Stromal cell of bone marrow (primary cell): ENCODE results near the gene CAPN14.
"Not testable (repeated sequence)": the region's sequence is repeated elsewhere in the genome, so short reads cannot be mapped to it uniquely, and the experiment has no call there.

Source experiments
- DNase-seq: peaks from one replicate; pipeline ENCODE4 v3.0.0-alpha.2; 2012; ENCODE audit warnings: low read depth

Gene CAPN14

DNA sequence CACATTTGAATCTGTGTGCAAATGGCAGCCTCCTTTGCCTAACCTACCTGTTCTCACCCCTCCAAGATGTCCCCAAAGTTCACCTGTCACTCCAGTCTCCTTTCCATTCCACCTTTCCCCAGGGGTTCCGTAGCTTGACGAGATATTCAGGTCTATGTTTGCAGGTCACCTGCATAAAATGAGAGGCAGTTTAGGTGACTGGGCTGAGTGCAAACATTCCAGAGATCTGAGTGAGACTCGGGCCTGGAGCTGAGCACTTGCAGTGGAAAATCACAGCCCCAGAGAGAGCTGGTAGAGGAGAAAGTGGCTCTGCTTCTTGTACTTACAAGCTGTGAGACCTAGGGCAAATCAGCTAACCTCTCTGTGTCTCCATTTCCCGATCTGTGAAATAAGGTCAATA, 20.1 kb downstream of the CAPN14 start:
- DNase-seq = no peak

DNA sequence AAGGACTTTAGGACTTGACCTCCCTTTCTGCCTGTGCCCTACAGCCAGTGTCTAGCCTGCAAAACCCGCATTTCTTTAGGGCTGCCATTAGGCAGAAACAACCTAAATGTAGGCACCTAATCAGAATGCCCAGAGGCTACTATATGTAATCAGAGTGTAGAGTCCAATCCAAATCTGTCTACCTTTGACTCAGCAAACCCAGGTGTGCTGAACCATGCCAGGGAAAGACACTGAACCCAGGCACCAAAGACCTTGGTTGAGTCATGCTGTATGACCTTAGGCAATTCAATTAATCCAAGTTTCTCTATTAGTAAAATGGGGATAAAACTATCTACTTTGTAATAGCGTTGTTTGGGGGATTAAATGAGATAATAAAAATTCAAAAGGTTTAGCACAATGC, 20.7 kb downstream of the CAPN14 start:
- DNase-seq = no peak

DNA sequence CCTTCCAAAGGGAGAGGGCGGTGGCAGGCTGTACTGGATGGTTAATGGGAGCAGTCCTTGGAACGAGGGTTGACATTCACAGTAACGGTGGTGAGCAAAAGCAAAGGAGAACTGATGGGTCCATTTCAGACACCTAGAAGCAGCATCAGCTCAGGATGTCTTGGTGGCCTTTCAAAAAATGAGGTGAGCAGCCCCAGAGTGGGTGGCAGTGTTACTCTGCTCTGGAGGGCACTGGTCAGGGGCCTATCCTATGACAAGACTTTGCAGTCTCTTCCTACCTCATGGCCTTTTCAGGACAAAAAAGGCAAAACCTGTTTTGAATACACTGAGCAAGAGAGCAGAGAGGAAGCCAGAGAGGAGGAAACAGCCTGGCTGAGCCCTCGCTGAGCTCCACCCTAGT, 23.5 kb downstream of the CAPN14 start:
- no peak for DNase-seq

DNA sequence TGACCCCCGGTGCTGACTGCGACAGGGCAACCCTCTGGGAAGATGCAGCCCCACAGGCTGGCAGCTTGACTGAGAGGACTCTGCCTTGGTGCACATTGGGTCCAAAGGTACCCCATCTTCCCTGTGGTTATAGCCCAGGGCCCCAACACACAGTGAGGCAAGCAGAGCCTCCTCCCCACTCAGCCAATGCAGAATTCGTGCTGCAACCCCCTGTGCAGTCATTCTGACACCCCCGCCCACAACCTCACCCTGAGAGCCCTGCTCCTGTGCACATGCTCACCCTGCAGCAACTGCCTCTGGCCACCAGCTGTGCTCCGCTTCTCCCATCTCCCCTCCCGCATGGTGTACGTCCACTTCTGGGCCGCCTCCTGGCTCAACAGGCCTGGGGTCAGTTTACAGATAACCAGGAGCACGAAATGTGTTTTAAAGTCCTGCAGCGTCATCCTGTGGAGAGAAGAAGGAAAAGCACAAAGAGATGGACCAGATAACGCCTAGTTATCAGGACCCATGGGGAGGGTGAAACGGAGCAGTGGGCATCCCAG, 24.4 kb downstream of the CAPN14 start:
- no peak for DNase-seq

DNA sequence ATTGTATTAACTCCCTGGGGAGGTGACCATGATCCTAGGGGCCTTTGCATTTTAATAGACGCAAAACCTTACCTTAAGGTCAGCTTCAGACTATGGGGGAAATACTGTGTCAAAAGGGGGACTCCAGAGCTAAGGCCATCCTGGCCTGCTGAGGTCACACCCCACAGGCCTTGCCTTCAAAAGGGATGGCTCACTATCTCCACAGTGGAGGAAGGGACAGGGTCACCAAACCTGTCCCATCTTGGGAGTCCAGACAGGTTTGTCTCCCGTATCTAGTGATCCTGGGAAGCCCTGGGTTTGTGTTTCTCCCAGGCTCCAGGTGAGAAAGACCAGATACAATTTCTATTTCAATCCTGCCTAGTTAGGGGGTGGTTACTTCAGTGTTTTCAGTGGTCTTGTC, 24.9 kb downstream of the CAPN14 start:
- DNase-seq = no peak

DNA sequence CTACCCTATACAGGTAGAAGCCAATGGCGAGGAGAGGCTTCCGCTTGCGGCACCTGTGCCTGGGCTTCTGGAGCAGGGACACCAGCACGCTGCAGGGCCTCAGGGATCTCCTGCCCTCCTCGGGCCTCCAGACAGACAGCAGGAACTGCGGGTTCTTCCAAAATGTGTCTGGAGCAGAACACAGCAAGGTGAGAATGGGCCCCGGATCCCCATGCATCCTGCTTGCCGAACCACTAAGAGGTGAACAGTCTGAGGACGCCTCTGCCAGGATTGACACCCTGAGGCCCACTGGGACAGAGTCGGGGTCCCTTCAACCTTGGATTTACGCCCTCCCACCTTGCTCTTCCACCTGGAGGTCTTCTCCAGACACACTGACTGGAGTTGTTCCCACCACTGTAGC, 25.4 kb downstream of the CAPN14 start:
- DNase-seq = no peak

DNA sequence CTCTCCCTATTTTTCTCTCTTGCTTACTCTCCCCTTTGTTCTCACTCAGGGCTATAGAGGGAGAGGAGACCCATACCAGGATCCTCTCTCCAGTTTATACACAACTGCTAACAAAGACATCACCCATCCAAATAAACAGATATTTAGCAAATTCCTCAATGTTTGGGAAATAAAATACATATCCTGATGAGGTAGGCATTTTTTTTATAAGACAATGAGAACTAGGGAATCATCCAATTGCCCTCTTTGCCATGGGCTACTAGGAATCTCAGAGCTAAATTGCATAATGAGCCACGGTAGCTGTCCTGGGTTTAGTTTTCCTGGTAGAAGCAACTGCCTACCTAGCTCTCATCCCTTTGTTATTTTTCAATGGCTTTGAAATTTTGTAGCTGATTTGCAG, 27.1 kb downstream of the CAPN14 start:
- DNase-seq = no peak

DNA sequence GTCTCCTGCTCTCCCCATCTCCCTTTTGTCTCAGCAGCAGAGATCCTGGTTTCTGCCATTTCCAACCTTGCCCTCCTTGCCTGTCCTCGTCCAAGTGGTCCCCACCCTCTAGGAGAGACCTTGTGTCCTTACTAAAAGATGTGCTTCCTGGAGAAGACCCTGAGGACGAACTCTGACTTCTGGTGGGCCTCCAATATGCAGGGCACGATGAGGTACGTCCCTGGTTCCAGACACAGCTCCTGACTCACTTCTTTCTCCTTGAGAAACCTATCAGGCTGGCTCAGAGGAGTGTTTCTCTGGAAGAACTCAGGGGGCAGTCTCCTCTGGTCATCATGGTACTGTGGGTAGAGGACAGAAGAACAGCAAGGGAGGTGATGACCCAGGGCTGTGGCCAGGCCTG, 28.2 kb downstream of the CAPN14 start:
- no peak for DNase-seq

DNA sequence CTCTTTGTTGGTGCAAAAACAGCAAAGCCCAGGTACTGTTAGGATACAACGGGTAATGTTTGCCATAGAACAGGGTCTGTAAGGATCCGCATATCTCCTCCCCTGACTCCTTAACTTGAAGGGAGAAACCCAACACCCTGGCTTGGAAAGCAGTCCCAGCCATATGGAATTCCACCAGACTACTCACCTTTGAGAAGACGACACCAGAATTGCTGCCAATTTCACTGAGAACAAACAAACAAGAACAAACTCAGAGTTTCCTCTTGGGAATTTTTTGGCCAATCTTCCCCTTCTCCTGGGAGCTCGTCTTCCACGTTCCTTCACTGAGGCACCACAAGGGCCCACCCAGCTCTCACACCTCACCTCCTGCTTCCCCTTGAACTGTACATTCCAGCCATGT, 29.2 kb downstream of the CAPN14 start:
- DNase-seq = no peak

DNA sequence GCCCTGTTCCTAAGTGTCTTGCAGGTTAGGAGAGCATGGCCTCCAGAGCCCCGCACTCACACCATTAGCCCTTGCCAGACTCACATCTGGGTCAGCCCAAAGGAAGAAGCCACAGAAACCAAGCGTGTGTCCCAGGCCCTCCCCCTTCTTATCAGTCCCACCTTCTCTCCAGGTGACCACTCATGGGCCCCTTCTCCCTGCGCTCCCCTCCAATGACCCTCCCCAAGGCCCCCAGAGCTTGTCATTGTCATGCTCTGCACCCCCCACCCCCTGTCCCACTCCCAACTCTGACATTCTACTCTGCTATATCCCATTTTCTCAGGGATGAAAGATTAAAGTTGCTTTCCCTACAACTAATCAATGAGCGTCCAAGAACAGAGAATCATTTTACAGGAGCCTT, 30.1 kb downstream of the CAPN14 start:
- no peak for DNase-seq

DNA sequence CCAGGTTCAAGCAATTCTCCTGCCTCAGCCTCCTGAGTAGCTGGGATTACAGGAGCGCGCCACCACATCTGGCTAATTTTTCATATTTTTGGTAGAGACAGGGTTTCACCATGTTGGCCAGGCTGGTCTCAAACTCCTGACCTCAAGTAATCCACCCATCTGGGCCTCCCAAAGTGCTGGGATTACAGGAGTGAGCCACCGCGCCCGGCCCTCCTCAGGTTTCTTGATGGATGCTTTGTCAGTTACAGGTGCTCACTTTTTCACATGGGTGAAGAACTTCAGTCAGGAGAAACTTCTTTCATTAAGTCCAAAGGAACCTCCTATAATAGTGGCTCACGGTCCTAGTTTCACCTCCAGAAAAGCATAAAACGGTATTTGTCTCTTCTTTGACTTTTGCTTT, 33.3 kb downstream of the CAPN14 start:
- not testable (repeated sequence) for DNase-seq

DNA sequence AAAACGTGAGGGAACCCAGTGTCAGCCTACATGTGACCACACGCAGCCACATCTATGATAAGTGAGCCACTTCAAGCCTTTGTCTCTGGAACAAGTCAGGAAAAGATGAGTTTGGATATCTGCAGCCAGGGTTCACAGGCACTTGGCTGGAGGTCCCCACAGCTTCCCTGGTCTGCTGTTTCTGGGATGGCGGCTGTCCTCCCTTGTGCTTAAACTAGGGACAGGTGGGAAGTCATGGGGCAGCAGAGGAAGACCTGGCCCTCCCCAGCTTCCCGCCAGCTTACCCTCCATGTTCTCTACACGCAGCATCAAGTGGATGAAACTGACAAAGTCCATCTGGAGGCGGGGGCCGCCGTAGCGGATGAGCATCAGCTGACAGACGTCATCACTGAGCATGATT, 40.6 kb downstream of the CAPN14 start:
- DNase-seq = no peak

DNA sequence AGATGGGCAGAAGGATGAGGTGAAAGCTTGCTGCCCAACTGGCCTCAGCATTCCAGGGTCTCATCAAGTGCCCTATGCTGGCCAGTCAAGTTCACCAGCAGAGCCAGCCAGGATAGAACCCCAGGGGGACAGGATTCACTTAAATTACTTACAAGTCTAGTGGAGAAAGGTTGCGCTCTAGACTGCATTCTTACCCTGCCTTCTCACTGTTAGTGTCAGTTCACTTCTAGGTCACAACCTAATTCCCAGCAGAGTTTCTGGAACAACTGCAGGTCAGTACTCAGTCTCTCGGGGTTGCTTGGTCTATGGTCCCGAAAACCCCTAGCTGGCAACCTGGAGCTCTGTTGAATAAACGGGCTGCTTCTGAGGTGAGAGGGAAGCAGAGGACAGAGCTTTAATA, 46.2 kb downstream of the CAPN14 start:
- DNase-seq = no peak

DNA sequence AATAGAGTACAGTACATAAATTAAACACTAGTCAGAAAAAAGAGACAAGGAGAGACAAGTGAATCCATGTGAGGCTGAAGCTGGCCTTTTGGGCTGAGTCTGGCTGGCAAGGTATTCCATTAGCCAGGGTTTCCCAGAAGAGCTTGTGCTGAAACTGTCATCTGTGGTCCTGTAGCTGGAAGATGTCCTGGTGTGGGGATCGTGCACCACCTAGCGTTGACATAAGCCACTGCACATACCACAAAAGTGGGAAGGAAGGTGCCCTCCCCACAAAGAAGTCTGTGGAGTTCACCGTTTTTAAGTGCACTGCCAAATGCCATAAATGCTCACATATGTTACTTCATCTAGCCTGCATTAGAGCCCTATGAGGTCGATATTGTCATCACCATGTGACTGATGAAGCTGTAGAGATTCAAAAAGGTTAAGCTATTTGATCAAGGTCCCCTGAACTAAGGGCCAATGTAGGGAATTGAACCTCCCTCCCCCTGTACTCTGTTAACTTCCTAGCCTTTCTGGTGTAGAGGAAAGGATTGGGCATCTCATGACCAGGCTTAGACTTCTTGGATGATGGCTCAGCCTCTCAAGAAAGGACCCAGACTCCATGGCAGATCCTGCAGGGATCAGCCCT, 47.1 kb downstream of the CAPN14 start:
- DNase-seq = peak; percentile 25

DNA sequence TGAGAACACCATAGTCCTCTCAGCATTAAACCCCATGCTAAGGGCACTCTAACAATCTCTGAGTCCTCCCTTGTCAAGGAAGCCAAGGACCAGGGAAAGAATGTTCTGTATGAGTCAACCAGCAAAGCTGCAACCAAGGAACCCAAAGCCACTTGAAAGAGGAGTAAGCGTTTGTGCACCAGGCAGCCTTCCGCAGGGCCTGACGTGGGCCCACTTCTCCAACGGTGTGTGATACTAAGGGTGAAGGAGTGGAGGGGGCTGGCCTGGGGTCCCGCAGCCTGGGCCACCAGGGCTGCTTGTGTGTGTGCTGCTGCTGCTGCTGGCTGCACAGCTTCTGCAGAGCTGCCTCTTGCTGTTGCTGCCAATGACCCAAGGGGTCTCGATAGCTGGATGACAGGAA, 49.0 kb downstream of the CAPN14 start:
- DNase-seq = no peak

DNA sequence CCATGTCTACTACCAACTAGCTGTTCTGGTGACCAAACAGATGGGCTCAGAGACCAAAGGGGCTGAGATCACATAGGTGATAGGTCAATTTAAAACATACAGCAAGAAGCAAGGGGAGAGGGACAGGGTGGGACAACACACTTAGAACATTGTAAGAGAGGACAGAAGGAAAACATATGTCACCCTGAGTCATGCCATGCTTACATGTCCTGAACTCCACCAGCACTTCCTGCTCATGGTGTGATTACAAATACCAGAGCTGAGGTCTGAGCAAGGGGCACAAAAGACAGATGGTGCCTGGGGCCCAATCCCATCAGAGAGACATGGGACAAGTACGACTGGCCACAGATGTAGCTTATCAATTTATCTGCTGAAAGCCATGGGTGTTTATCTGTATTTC, 50.4 kb downstream of the CAPN14 start:
- DNase-seq = no peak

DNA sequence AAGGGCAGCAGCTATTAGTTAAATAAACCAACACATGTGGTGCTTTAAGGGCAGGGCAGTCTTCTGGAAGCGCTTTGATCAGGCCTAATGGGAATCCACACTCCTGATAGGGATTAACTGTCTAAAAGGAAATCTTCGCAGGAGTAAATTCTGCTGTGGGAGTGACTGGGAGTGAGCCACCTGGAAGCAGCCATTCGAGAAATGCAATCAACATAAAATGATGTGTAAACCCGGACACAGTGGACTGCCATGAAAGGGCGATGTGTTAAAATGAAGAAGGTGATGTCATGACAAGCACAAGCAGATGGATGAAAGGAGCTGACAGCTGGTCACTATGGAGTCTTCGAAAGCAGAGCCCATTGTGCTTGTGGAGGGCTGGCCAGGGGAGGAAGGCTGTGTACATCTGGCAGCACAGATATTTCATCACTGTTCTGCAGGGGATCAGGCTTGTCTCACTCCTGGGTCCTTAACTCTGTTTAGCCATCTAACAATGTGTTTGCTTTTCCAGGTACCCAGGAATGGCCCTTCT, 54.2 kb downstream of the CAPN14 start:
- no peak for DNase-seq

DNA sequence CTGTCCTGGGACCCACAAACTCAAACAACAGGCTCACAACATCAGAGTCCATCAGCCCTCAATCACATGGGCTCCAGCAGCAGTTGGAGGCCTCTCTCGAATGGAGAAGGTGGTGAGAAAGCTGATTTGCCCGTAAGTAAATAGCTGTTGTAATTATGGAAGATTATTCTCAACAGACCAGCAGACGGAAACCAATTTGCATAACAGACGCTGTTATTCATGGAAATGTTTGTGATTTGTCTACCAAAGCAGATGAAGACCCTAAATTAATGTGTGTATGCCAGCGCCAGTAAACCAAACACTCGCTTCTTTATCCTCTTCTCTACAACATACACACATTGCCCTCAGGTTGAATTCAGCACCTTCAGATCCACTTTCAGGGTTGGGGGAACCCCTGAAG, 55.7 kb downstream of the CAPN14 start:
- DNase-seq = no peak

DNA sequence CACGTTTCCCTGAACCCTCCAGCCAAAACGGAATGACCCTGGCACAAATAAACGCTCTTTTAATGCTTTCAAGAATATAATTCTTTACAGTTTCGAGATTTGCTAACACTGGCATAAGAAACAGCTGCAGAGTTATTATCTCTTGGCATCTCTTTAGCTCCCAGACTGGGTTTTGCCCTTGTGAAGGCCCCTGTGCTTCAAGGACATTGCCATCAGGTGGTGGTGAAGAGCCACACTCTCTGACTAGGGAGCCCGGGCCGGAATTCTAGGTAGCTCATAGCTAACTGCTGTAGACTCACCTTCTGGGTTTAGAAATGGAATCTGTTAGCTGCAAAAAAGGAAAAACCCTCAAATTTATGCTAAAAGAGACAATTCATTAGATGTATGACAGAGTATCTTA, 65.8 kb downstream of the CAPN14 start:
- DNase-seq = no peak

DNA sequence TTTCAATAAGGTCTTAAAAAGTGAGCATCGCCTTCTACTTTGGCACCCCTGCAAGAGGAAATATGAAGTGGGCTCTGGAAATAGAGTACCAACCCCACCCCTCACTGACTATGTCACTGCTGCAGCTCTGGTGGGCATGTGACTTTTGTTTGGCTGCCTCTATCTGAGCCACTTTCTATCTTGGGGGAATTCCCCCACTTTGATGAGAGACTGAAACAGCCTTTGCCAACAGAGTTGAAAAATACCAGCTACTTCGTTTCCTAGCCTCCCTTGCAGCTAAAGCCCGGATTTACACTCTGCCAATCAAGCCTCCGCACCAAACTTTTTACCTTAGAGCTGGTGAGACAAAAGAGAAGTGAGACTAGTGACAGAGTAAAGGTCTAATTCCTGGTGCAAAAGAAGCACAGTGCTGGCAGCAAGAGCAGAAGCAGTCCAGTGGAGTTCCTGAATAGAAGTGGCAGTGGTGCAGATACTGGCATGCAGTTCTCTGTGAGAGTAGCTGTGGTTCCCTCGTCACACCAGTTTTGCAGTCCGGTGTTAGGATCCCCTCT, 67.1 kb downstream of the CAPN14 start:
- no peak for DNase-seq

DNA sequence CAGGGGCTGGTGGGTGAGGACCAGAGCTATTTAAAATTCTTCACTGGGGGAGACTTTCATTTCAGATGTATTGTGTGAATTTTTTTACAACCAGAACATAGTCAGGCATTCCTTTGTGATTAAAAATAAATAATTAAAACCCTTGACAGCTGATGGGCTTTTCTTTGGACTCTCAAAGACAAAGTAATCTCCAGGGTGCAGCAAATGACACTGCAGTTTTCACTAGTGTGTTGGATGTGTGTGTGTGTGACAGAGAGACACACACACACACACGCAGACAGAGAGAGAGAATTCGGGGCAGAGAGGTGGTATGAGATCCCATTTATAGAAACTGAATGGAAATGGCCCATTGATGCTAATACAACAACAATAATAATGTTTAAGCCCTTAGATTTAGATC, 68.8 kb downstream of the CAPN14 start:
- DNase-seq = no peak

DNA sequence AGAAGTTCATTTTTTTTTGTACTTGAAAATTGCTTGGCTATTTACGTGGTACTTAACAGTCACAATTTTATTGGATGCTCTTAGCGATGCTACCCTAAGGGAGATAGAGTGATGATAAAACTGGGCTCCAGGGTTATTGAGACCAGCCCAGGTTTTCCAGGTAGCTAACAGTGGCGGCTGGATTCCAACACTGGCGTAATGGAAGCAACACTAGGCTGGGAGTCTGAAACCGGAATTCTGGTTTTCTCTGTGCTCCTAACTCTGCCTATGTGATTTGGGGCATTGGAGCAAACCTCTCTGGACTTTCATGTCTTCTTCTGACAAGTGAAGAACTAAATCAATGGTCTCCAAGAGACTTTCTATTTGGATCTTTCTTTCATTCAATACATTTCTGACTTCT, 69.7 kb downstream of the CAPN14 start:
- no peak for DNase-seq

DNA sequence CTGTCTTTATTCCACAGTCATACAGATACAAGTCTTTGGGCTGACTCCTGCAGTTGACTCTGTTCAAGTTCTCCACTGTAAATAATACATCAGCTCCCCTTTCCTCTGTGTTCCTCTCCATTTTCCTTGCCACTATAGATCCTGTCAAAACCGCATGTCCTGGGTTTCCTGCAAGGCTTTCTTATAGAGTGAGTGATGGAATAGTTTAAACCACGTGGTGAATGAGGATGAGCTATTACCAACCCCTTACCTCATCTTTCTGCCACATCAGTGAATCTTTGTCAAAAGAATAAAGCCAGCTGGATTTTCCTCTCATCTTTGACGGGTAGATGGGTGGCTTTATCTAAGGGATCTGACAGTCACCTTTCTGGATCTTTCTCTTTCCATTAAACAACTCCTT, 75.2 kb downstream of the CAPN14 start:
- no peak for DNase-seq

DNA sequence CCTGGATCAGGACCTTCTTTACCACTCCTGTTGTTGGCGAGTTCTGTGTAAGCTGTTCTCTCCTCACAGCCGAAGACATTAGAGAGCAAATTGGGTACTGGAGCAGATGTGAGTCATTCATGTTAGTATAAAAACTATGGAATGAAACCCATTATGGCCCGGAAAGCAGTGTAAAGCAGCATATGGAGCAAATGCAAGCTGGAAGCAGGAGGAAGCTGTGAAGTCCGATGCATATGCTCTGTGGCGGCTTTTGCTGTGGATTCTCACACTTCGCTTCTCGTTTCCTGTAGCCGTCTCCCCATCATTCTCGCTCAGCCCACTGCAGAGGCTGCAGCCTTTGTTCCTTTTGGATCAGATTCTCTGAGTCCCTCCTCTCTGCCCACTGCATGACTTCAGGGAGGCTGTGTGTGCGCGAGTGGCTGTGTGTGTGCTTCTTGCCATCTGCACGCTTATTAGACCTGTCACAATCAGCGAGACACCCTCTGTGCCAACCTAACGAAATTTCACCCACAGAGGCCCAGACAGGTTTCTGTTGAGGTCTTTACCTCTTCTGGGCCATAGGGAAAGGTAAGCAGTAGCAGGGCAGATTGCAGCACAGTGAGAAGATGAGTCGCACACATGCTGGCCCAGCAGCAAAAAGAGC, 75.8 kb downstream of the CAPN14 start:
- DNase-seq = no peak
